ES-I3 (cell line): ENCODE results near the gene HIVEP1.
"Not testable (repeated sequence)": the region's sequence is repeated elsewhere in the genome, so short reads cannot be mapped to it uniquely, and the experiment has no call there.

ENCODE experiments used
- H3K36me3 ChIP-seq: 2 replicates; pipeline ENCODE4 v1.6.1; 2013; ENCODE audit warnings: mild to moderate bottlenecking, low read length, control low read depth, moderate library complexity; ENCODE audit not compliant: insufficient read depth
- H3K4me1 ChIP-seq: 2 replicates; pipeline ENCODE4 v1.6.1; 2013; ENCODE audit warnings: mild to moderate bottlenecking, control low read depth, low read length; ENCODE audit not compliant: insufficient read depth
- H3K9ac ChIP-seq: 2 replicates; pipeline ENCODE4 v1.6.1; 2013; ENCODE audit warnings: low read depth, mild to moderate bottlenecking, low read length, moderate library complexity
- H3K9me3 ChIP-seq: 2 replicates; pipeline ENCODE4 v1.6.1; 2013; ENCODE audit warnings: mild to moderate bottlenecking, low read length, moderate library complexity; ENCODE audit not compliant: control insufficient read depth, insufficient read depth

Gene HIVEP1

GRCh38 chr6:12155769-12156168 lies 143.7 kb downstream of the HIVEP1 start:
- H3K9ac ChIP-seq, H3K9me3 ChIP-seq, H3K36me3 ChIP-seq: not testable (repeated sequence)
- peaks cover 12% of the 10 kb centered on the region; the same call in 1 of the 2 replicates for H3K4me1 ChIP-seq

DNA sequence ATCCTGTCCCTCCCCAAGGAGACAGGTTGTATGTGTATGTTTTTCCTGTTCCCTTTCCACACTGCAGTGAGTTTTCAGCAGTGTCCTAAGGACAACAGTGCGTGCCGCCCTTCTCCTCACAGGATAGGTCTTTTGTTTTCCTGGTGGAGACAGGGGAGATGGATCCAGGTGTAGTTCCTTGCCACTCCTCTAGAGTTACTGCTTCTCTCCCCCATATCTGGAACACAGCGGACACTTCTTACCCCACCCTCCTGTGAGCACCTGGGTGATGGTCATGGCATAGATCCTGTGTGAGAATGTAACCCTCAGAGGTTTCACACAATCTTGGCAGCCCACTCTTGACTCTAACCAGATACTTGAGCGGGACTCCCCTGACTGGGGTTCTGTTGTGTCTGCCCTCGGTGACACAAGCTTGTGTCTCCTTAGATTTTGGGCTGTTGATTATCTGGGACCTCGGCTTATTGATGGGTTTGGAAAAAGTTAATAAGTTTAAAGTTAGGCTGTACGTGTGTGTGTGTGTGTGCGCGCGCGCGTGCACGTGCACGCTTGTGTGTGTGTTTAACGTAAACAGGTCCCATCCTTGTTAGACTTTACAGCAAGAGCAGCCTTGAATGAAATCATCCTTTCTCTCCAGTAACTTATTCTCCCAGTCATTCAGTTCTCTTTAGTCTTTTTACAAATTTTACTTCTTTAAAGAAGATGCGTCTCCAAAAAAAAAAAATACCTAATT lies 146.7 kb downstream of the HIVEP1 start:
- H3K36me3 ChIP-seq: peaks cover 4% of the 10 kb centered on the region
- no peaks in the 10 kb centered on the region for H3K9me3 ChIP-seq
- no peak overlapping the region for H3K9ac ChIP-seq
- H3K4me1 ChIP-seq: peaks cover 7% of the 10 kb centered on the region; the same call in 1 of the 2 replicates

DNA sequence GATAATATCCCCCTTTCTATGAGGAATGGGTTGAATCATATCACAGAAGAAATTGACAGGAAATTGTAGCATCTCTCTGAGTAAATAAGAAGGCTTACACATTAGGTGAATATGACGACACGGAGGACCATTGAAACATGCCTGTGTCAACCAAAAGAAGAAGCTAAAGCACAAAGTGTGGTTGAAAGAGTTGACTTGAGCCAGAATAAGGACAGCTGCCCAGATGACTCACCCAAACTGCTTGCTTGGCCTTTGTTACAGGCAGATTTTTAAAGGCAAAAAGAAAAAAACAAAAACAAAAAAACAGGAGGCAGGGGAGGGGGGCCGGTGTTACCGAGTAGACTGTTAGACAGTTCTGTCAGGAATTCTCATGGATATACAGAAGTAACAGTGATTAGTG lies 148.2 kb downstream of the HIVEP1 start:
- Histone ChIP-seq H3K36me3 (peaks cover 7% of the 10 kb centered on the region), H3K9me3 (no peaks in the 10 kb centered on the region), H3K9ac (no peak overlapping the region), H3K4me1 (peaks cover 7% of the 10 kb centered on the region; the same call in 1 of the 2 replicates)

DNA sequence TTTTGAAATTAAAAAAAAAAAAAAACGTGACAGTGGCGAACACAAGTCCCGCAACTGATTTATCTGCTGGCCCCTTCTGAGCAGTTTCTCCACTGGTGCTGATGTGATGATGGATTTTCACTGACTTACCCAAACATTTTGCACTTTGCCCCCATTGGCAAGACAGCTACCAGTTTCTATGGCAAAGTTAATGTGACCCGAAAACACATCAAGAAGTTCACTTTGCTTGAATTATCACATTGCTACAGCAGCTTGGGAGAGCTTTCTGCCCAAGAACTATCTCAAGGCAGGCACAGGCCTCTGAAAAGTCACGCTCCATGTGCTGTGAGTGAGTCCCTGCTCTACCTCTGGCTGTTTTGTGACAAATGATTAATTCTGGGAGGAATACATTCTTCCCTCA lies 150.1 kb downstream of the HIVEP1 start:
- peaks cover 7% of the 10 kb centered on the region; the same call in 1 of the 2 replicates for H3K4me1 ChIP-seq
- H3K9ac ChIP-seq: no peak overlapping the region
- H3K36me3 ChIP-seq: peaks cover 7% of the 10 kb centered on the region
- H3K9me3 ChIP-seq: no peaks in the 10 kb centered on the region

DNA sequence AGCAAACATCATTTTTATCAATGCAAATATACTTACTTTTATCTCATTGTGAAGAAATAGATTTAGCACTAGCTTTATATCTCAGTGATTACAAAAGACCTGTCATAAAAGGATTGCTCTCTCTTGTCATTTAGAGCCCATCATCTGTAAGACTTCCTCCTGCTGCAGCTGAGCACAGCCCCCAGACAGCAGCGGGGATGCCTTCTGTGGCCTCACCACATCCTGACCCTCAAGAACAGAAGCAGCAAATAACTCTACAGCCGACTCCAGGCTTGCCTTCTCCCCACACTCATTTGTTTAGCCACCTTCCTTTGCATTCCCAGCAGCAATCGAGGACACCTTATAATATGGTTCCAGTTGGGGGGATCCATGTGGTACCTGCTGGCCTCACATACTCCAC lies 151.0 kb downstream of the HIVEP1 start:
- Histone ChIP-seq H3K36me3 (peaks cover 7% of the 10 kb centered on the region), H3K9me3 (no peaks in the 10 kb centered on the region), H3K4me1 (peaks cover 7% of the 10 kb centered on the region; the same call in 1 of the 2 replicates), H3K9ac (no peak overlapping the region)

GRCh38 chr6:12163744-12164507 lies 151.8 kb downstream of the HIVEP1 start:
- Histone ChIP-seq H3K9me3 (no peaks in the 10 kb centered on the region), H3K9ac (no peak overlapping the region), H3K36me3 (peaks cover 7% of the 10 kb centered on the region), H3K4me1 (peaks cover 7% of the 10 kb centered on the region; the same call in 1 of the 2 replicates)

DNA sequence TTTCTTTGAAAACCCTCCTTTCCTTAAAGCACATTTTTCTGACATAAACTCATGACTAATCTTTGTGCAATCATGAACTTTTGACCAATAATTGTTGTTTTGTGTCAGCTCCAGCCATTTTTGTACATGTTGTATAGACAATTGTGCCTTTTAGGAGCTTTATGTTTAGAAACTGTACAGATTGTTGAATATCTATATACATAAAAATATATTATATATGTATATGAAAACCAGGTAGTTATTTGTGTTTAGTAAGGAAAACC lies 152.3 kb downstream of the HIVEP1 start:
- H3K36me3 ChIP-seq: peaks cover 7% of the 10 kb centered on the region
- no peaks in the 10 kb centered on the region for H3K9me3 ChIP-seq

GRCh38 chr6:12165297-12165696 lies 153.2 kb downstream of the HIVEP1 start:
- H3K4me1 ChIP-seq: no peaks in the 10 kb centered on the region
- peaks cover 7% of the 10 kb centered on the region for H3K36me3 ChIP-seq
- no peaks in the 10 kb centered on the region for H3K9me3 ChIP-seq
- no peak overlapping the region for H3K9ac ChIP-seq

More for the DNA sequence above, 152.3 kb downstream of the HIVEP1 start:
- Histone ChIP-seq H3K9ac (no peak overlapping the region), H3K4me1 (peaks cover 7% of the 10 kb centered on the region; the same call in 1 of the 2 replicates)

GRCh38 chr6:12165722-12166280 lies 153.7 kb downstream of the HIVEP1 start:
- Histone ChIP-seq H3K4me1 (no peaks in the 10 kb centered on the region), H3K36me3 (peaks cover 7% of the 10 kb centered on the region), H3K9ac (no peak overlapping the region), H3K9me3 (no peaks in the 10 kb centered on the region)

GRCh38 chr6:12169377-12169776 lies 157.3 kb downstream of the HIVEP1 start:
- Histone ChIP-seq H3K36me3 (no peaks in the 10 kb centered on the region), H3K9me3 (no peaks in the 10 kb centered on the region), H3K4me1 (peaks cover 8% of the 10 kb centered on the region), H3K9ac (no peak overlapping the region)

DNA sequence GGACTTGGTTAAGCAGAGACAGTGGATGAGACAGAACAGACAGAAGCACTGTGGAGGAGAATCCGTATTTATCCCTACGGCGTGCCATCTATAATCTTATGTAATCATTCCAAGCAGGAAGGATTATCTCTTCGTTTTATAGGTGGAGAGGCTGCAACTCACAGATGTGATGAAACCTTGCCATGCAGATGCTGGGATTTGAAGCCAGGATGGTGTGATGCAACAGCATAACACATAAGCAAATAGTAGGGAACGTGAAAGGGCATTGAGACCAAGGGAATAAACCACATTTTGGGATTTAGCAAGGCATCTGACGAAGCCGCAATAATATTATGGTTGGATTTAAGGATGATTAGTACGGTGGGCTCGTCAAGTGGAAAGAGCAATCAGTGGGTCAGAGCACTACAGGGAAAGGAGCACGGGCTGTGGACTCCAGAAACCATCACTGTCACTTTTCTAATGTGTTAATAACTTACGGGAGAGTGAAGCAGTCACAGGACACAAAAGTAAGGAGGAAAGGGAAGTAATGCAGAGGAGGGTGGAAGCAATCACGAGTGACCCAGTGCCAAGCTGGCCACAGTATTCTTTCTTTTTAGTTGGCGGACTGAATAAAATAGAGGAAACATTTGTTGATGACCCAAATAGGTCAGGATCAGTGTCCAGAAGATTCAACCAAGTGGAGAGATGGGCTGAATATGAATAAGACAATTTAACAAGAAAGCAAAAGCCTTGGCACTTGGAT lies 158.4 kb downstream of the HIVEP1 start:
- peaks cover 13% of the 10 kb centered on the region for H3K4me1 ChIP-seq
- H3K9ac ChIP-seq: no peak overlapping the region
- H3K36me3 ChIP-seq: no peaks in the 10 kb centered on the region
- no peaks in the 10 kb centered on the region for H3K9me3 ChIP-seq

GRCh38 chr6:12171717-12172116 lies 159.6 kb downstream of the HIVEP1 start:
- peaks cover 13% of the 10 kb centered on the region for H3K4me1 ChIP-seq
- no peak overlapping the region for H3K9ac ChIP-seq
- no peaks in the 10 kb centered on the region for H3K9me3 ChIP-seq
- no peaks in the 10 kb centered on the region for H3K36me3 ChIP-seq

DNA sequence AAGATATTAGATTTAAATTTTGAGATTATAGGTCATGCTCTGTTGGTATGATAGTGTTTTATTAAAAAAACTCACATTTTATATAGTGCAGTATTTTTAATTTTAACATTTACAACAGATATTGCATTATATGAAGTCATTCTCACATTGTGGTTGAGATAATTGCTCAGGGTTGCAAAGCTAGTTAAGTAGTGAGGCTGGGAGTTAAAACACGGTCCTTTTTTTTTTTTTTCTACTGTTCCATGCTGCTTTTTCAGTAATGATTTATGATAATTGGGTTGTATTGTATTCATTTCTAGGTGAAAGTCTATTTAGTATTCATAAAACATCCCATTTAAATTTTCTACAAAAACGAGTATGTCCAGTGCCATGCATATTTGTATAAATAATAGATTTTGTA lies 160.5 kb downstream of the HIVEP1 start:
- H3K36me3 ChIP-seq: no peaks in the 10 kb centered on the region
- H3K4me1 ChIP-seq: peaks cover 13% of the 10 kb centered on the region
- H3K9ac ChIP-seq: no peak overlapping the region
- H3K9me3 ChIP-seq: no peaks in the 10 kb centered on the region

DNA sequence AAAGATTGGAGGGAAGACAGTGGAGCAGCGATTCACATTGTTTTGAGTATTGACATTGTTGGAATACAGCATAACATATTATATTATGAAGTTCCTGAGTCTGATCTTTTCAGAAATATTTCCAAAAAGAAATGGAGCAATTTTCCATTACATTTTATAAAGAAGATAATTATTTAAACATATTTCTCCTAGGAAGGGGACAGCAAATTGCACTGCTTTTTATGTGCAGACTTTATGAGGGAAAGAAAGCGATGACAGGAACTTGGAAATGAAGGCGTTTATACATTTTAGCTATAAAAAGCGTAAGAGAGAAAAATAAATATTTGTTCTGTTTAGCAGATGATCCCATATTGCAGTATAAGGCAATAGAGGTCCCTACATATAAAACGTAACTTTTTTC lies 161.1 kb downstream of the HIVEP1 start:
- Histone ChIP-seq H3K4me1 (peaks cover 13% of the 10 kb centered on the region), H3K36me3 (no peaks in the 10 kb centered on the region), H3K9me3 (no peaks in the 10 kb centered on the region), H3K9ac (no peak overlapping the region)
